ENCODE data around the gene ITPR2.

ITPR2 gene

DNA sequence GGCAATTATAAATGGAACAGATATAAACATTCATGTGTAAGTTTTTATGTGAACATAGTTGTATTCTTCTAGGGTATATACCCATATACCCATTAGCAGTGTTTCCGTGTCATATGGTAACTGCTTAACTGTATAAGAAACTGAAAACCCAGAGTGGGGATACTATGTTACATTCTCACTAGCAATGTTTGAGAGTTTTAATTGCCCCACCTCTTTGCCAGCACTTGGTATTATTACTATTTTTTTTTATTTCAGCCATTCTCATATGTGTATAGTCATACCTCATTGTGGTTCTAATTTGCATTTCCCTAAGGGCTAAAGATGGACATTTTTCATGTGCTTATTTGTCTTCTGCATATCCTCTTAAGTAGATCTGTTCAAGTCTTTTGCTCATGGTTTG is 28.7 kb upstream of the ITPR2 start:
- DNase-seq (ENCODE audit: low read depth in 1 of 2, low spot score in 1 of 2) = no peak
- TF ChIP-seq SPI1 (IDR thresholded peaks at IDR 0.05; ENCODE audit: borderline replicate concordance, low read depth) (no peak), REST (IDR thresholded peaks at IDR 0.05; ENCODE audit: insufficient replicate concordance, low read depth) (no peak), POLR2AphosphoS5 (IDR thresholded peaks at IDR 0.05; ENCODE audit: low read depth) (no peak), GABPA (IDR thresholded peaks at IDR 0.05; ENCODE audit: low read depth) (no peak)
- TF ChIP-seq, protein P1, sequence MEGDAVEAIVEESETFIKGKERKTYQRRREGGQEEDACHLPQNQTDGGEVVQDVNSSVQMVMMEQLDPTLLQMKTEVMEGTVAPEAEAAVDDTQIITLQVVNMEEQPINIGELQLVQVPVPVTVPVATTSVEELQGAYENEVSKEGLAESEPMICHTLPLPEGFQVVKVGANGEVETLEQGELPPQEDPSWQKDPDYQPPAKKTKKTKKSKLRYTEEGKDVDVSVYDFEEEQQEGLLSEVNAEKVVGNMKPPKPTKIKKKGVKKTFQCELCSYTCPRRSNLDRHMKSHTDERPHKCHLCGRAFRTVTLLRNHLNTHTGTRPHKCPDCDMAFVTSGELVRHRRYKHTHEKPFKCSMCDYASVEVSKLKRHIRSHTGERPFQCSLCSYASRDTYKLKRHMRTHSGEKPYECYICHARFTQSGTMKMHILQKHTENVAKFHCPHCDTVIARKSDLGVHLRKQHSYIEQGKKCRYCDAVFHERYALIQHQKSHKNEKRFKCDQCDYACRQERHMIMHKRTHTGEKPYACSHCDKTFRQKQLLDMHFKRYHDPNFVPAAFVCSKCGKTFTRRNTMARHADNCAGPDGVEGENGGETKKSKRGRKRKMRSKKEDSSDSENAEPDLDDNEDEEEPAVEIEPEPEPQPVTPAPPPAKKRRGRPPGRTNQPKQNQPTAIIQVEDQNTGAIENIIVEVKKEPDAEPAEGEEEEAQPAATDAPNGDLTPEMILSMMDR (IDR thresholded peaks at IDR 0.05; ENCODE audit: insufficient read depth, low read length) = no peak
- Histone ChIP-seq H3K27ac (replicated peaks) (no peak overlapping the region), H3K4me3 (replicated peaks; ENCODE audit: insufficient read depth, low read length) (no peak overlapping the region), H3K27me3 (ENCODE audit: insufficient read depth, poor library complexity, severe bottlenecking) (no peaks in the 10 kb centered on the region)

GRCh38 chr12:26857465-26858176 is 24.6 kb upstream of the ITPR2 start:
- no peak for DNase-seq (ENCODE audit: low read depth in 1 of 2, low spot score in 1 of 2)
- Histone ChIP-seq H3K27me3 (ENCODE audit: insufficient read depth, poor library complexity, severe bottlenecking) (no peaks in the 10 kb centered on the region), H3K4me3 (replicated peaks; ENCODE audit: insufficient read depth, low read length) (no peak overlapping the region), H3K27ac (replicated peaks) (no peak overlapping the region)
- TF ChIP-seq, protein P1 (IDR thresholded peaks at IDR 0.05; ENCODE audit: insufficient read depth, low read length) = no peak
- TF ChIP-seq GABPA (IDR thresholded peaks at IDR 0.05; ENCODE audit: low read depth) (no peak), SPI1 (IDR thresholded peaks at IDR 0.05; ENCODE audit: borderline replicate concordance, low read depth) (peak; percentile 45; the same call in 1 of the 2 replicates)

DNA sequence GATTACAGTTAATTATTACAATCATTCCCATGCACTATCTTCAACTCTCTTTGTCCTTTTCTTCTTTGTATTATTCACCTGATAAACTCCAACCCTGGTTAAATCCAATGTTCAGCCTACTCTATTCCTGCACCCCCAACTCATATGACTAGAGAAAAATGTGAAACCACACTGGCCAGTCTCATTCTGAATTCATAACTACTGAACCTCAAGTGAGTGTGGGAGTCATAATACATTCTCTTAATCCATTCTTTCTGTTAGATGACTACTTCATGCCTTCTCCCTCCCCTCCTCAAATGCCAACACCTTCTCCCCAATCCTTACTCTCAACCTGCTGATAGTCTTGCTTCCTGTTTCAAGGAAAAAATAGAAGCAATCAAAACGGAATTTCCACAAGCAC is 22.3 kb upstream of the ITPR2 start:
- DNase-seq (ENCODE audit: low read depth in 1 of 2, low spot score in 1 of 2) = no peak
- no peak for TF ChIP-seq SPI1 (IDR thresholded peaks at IDR 0.05; ENCODE audit: borderline replicate concordance, low read depth)
- no peak for TF ChIP-seq REST (IDR thresholded peaks at IDR 0.05; ENCODE audit: insufficient replicate concordance, low read depth)
- no peak for TF ChIP-seq POLR2AphosphoS5 (IDR thresholded peaks at IDR 0.05; ENCODE audit: low read depth)
- no peak for TF ChIP-seq GABPA (IDR thresholded peaks at IDR 0.05; ENCODE audit: low read depth)
- TF ChIP-seq, protein P1 (IDR thresholded peaks at IDR 0.05; ENCODE audit: insufficient read depth, low read length) = no peak

GRCh38 chr12:26854031-26854390 is 21.0 kb upstream of the ITPR2 start:
- Histone ChIP-seq H3K4me3 (replicated peaks; ENCODE audit: insufficient read depth, low read length) (no peak overlapping the region), H3K27ac (replicated peaks) (peak overlapping the region; percentile 19; the same call in 1 of the 2 replicates), H3K27me3 (ENCODE audit: insufficient read depth, poor library complexity, severe bottlenecking) (no peaks in the 10 kb centered on the region)
- DNase-seq (ENCODE audit: low read depth in 1 of 2, low spot score in 1 of 2) = no peak
- no peak for TF ChIP-seq GABPA (IDR thresholded peaks at IDR 0.05; ENCODE audit: low read depth)
- TF ChIP-seq POLR2AphosphoS5 (IDR thresholded peaks at IDR 0.05; ENCODE audit: low read depth) = no peak
- TF ChIP-seq, protein P1 (IDR thresholded peaks at IDR 0.05; ENCODE audit: insufficient read depth, low read length) = no peak
- TF ChIP-seq REST (IDR thresholded peaks at IDR 0.05; ENCODE audit: insufficient replicate concordance, low read depth) = no peak
- TF ChIP-seq SPI1 (IDR thresholded peaks at IDR 0.05; ENCODE audit: borderline replicate concordance, low read depth) = no peak

More for the DNA sequence above, 22.3 kb upstream of the ITPR2 start:
- H3K4me3 ChIP-seq (replicated peaks; ENCODE audit: insufficient read depth, low read length) = no peak overlapping the region
- H3K27me3 ChIP-seq (ENCODE audit: insufficient read depth, poor library complexity, severe bottlenecking) = no peaks in the 10 kb centered on the region
- no peak overlapping the region for H3K27ac ChIP-seq (replicated peaks)

Measured in HL-60 (cell line).